SK-N-SH (cell line): ENCODE results near the gene GALK1.

Experiments
- ELF1 ChIP-seq: IDR thresholded peaks from 2 replicates; pipeline ENCODE4 v1.4.0; 2012
- EP300 ChIP-seq, 2 experiments: IDR thresholded peaks; 2 replicates each; pipeline versions ENCODE4 v1.4.0 to v1.6.1; 2012; ENCODE audit warnings: borderline replicate concordance in 1 of 2, low read depth in 1 of 2, low read length in 1 of 2
- EZH2phosphoT487 ChIP-seq: fragments of 200-600 bp; sonication (generic); IDR thresholded peaks from 2 replicates; pipeline ENCODE4 v1.6.1; 2017; ENCODE audit warnings: low read depth, mixed run types, mild to moderate bottlenecking, antibody characterized with exemption, moderate library complexity, borderline replicate concordance
- JUND ChIP-seq: IDR thresholded peaks from 2 replicates; pipeline ENCODE4 v1.4.0; 2012
- NRF1 ChIP-seq: IDR thresholded peaks from 2 replicates; pipeline ENCODE4 v1.6.1; 2012; ENCODE audit warnings: low read depth, mild to moderate bottlenecking, low read length
- POLR2AphosphoS5 ChIP-seq: IDR thresholded peaks from 2 replicates; pipeline ENCODE4 v1.6.1; 2012; ENCODE audit warnings: low read depth, low read length
- TAF1 ChIP-seq: IDR thresholded peaks from 2 replicates; pipeline ENCODE4 v1.6.1; 2012; ENCODE audit warnings: low read depth, mild to moderate bottlenecking, low read length, moderate library complexity, borderline replicate concordance
- TCF12 ChIP-seq: IDR thresholded peaks from 2 replicates; pipeline ENCODE4 v1.4.0; 2012
- YY1 ChIP-seq: IDR thresholded peaks from 2 replicates; pipeline ENCODE4 v1.4.0; 2012; ENCODE audit warnings: low read depth, mild to moderate bottlenecking
- TF ChIP-seq, protein P1 (sequence below): fragments of 200-600 bp; sonication (generic); IDR thresholded peaks from 2 replicates; pipeline ENCODE4 v1.6.1; 2017; ENCODE audit warnings: antibody characterized with exemption, mild to moderate bottlenecking, moderate library complexity
- TF ChIP-seq, protein P2 (sequence below): IDR thresholded peaks from 2 replicates; pipeline ENCODE4 v1.6.1; 2012; ENCODE audit warnings: mild to moderate bottlenecking, low read depth, low read length, moderate library complexity

DNA sequence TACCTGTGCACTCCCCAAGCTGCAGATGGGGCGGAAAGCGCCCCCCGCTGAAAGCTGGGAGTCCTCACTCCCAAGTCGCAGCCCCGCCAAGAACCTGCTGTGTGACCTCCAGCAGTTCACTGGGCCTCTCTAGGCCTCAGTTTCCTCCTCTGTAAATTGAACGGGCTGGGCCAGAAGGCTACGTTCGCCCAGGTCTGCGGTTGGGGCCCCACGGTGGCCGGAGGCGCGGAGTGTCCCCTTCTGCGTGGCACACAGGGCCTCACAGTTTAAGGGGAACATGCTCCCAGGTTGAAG lies 628 bp downstream of the GALK1 start:
- TF ChIP-seq, protein P1, sequence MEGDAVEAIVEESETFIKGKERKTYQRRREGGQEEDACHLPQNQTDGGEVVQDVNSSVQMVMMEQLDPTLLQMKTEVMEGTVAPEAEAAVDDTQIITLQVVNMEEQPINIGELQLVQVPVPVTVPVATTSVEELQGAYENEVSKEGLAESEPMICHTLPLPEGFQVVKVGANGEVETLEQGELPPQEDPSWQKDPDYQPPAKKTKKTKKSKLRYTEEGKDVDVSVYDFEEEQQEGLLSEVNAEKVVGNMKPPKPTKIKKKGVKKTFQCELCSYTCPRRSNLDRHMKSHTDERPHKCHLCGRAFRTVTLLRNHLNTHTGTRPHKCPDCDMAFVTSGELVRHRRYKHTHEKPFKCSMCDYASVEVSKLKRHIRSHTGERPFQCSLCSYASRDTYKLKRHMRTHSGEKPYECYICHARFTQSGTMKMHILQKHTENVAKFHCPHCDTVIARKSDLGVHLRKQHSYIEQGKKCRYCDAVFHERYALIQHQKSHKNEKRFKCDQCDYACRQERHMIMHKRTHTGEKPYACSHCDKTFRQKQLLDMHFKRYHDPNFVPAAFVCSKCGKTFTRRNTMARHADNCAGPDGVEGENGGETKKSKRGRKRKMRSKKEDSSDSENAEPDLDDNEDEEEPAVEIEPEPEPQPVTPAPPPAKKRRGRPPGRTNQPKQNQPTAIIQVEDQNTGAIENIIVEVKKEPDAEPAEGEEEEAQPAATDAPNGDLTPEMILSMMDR = peak; percentile 66; the same call in 1 of the 2 replicates
- TF ChIP-seq YY1 (no peak), POLR2AphosphoS5 (no peak), EP300 (IDR thresholded peaks at IDR 0.05; ENCODE audit: borderline replicate concordance in 1 of 2, low read depth in 1 of 2, low read length in 1 of 2) (no peak), EZH2phosphoT487 (no peak), ELF1 (no peak), JUND (no peak), TAF1 (no peak), NRF1 (no peak), TCF12 (no peak)
- TF ChIP-seq, protein P2, sequence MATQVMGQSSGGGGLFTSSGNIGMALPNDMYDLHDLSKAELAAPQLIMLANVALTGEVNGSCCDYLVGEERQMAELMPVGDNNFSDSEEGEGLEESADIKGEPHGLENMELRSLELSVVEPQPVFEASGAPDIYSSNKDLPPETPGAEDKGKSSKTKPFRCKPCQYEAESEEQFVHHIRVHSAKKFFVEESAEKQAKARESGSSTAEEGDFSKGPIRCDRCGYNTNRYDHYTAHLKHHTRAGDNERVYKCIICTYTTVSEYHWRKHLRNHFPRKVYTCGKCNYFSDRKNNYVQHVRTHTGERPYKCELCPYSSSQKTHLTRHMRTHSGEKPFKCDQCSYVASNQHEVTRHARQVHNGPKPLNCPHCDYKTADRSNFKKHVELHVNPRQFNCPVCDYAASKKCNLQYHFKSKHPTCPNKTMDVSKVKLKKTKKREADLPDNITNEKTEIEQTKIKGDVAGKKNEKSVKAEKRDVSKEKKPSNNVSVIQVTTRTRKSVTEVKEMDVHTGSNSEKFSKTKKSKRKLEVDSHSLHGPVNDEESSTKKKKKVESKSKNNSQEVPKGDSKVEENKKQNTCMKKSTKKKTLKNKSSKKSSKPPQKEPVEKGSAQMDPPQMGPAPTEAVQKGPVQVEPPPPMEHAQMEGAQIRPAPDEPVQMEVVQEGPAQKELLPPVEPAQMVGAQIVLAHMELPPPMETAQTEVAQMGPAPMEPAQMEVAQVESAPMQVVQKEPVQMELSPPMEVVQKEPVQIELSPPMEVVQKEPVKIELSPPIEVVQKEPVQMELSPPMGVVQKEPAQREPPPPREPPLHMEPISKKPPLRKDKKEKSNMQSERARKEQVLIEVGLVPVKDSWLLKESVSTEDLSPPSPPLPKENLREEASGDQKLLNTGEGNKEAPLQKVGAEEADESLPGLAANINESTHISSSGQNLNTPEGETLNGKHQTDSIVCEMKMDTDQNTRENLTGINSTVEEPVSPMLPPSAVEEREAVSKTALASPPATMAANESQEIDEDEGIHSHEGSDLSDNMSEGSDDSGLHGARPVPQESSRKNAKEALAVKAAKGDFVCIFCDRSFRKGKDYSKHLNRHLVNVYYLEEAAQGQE = no peak
